ENCODE results near the gene OTUD3. TPM values are rescaled to one million over a fixed set of nuclear protein-coding genes. Genes with fewer than 3 reads are reported as not detected.

Gene OTUD3
- total RNA-seq, 1 donor: 5.8 TPM

DNA sequence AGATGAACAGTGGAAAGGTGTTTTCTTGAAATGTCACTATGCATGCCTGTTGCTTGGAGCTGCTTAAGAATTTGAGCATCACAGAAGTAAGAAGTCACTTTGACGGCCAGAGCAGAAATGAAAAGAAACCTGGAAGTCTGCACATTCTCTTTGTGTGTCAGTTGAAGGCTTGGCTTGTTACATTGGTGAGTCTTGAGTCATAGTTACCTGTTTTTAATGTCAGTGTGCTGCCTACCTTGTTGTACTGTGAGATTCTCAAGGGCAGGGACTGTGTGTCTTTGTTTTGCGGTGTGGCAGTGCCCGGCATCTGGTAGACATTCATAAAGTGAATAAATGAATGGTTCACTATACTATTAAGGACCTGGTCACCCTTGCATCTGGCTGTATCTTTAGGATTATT lies 9.9 kb downstream of the OTUD3 start:
- no peak overlapping the region for H3K4me3 ChIP-seq (ENCODE audit: low read depth, low read length)
- DNase-seq (ENCODE audit: low read depth): no peak
- TF ChIP-seq, protein P1, sequence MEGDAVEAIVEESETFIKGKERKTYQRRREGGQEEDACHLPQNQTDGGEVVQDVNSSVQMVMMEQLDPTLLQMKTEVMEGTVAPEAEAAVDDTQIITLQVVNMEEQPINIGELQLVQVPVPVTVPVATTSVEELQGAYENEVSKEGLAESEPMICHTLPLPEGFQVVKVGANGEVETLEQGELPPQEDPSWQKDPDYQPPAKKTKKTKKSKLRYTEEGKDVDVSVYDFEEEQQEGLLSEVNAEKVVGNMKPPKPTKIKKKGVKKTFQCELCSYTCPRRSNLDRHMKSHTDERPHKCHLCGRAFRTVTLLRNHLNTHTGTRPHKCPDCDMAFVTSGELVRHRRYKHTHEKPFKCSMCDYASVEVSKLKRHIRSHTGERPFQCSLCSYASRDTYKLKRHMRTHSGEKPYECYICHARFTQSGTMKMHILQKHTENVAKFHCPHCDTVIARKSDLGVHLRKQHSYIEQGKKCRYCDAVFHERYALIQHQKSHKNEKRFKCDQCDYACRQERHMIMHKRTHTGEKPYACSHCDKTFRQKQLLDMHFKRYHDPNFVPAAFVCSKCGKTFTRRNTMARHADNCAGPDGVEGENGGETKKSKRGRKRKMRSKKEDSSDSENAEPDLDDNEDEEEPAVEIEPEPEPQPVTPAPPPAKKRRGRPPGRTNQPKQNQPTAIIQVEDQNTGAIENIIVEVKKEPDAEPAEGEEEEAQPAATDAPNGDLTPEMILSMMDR (IDR thresholded peaks at IDR 0.05; ENCODE audit: insufficient read depth, low read length): no peak

DNA sequence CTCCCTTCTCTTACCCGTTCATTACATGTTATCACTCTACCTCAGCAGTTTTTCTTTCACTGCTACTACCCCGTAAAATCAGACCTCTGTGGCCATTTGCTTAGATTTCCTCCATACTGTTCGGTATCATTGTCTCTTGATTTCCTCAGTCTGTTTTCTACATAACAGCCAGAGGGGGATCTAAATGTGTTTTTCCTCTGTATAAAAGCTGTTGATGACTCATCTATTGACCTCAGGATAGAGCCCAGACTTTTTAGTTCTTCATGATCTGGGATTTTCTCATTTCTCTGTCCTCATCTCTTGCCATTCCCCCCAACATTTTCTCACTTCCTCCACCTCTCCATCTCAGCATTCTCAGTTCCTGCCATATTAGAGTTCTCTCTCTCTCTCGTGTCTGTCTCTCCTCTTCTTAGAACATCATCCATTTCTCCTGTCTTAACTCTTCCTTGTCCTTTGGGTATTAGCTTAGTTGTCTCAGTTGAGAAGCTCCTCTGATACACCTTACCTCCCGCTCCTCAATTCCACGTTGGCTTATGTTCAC lies 10.5 kb downstream of the OTUD3 start:
- no peak overlapping the region for H3K4me3 ChIP-seq (ENCODE audit: low read depth, low read length)
- peak; percentile 8 for DNase-seq (ENCODE audit: low read depth)
- TF ChIP-seq, protein P1 (IDR thresholded peaks at IDR 0.05; ENCODE audit: insufficient read depth, low read length): no peak

DNA sequence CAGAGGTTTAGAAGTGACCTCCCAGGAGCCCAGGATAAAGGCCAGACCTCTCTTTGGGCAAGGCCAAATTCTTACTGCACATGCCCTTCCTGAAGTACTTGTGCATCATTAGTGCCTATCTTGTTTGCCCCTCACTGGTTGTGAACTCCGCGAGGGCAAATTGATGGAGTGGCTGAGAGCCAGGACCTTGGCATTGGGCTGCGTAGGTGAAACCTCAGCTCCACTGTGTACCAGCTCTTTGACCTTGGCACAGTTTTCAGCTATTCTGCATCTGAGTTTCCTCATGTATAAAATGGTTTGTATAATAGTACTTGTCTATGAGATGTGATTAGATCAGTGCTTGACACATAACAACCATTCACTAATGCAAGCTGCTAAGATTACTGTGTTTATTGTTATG lies 11.5 kb downstream of the OTUD3 start:
- TF ChIP-seq, protein P1 (IDR thresholded peaks at IDR 0.05; ENCODE audit: insufficient read depth, low read length): no peak
- no peak for DNase-seq (ENCODE audit: low read depth)
- H3K4me3 ChIP-seq (ENCODE audit: low read depth, low read length): no peak overlapping the region

DNA sequence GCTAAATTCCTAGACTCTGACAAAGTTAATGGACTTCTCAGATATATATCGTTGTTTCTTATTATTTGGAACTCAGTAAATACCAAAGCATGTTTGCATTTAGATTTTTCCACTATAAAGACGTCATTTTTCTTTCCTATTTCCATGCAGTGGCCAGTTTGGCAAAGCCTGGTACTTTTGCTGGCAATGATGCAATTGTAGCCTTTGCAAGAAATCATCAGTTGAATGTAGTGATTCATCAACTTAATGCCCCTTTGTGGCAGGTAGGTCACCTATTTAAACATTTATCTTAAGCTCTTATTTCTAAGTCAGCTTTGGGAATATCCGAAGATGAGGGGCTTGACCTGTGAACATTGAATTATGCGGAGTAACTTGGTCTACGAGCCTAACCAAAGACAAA lies 12.0 kb downstream of the OTUD3 start:
- H3K4me3 ChIP-seq (ENCODE audit: low read depth, low read length): no peak overlapping the region
- peak; percentile 50 for DNase-seq (ENCODE audit: low read depth)
- TF ChIP-seq, protein P1 (IDR thresholded peaks at IDR 0.05; ENCODE audit: insufficient read depth, low read length): no peak

DNA sequence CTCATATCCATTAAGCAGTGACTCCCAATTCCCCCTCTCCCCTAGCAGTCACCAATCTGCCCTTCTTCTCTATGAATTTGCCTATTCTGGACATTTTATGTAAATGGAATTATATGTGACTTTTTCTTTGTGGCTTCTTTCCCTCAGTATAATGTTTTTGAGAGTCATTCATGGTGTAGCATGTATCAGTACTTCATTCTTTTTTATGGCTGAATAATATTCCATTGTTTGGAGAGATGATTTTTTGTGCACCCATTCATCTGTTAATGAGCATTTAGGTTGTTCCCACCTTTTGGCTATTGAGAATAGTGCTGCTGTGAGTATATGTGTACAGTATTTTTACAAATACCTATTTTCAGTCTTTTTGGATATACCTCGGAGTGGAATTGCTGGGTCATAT lies 19.5 kb downstream of the OTUD3 start:
- TF ChIP-seq, protein P1 (IDR thresholded peaks at IDR 0.05; ENCODE audit: insufficient read depth, low read length): no peak
- no peak for DNase-seq (ENCODE audit: low read depth)
- H3K4me3 ChIP-seq (ENCODE audit: low read depth, low read length): no peak overlapping the region

DNA sequence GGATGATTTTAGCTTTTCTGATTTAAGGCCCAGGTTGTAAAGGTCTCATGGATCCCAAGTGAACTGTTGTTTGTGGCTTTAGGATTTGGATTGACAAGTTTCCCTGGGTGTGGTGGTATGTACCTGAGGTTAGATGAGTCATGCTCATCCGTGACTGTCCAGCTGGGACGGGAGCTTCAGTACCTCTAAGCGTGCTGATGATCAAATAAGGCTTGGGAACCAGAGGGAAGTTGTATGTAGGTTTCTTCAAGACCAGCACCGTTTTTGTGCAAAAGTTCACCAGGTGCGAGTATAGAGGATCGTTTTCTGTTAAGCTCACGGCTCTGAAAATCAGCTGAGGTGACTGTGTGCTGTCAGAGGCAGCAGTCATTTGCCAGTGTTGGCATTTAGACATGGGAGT lies 21.4 kb downstream of the OTUD3 start:
- H3K4me3 ChIP-seq (ENCODE audit: low read depth, low read length): no peak overlapping the region
- TF ChIP-seq, protein P1 (IDR thresholded peaks at IDR 0.05; ENCODE audit: insufficient read depth, low read length): no peak
- no peak for DNase-seq (ENCODE audit: low read depth)

DNA sequence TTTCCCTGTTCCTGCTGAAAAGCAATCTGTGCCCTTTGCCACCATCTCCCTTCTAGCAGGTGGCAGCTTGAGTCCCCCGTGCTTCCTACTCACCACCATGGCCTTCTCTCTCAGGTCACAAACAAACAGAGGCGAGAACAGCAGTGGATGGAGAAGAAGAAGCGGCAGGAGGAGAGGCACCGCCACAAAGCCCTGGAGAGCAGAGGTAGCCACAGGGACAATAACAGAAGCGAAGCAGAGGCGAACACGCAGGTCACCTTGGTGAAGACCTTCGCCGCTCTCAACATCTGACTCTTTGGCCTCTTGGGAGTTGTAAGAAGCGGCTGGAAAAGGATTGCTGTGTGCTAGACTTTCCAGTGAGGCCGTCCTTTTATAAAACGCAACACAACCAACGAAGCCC lies 25.3 kb downstream of the OTUD3 start:
- TF ChIP-seq, protein P1 (IDR thresholded peaks at IDR 0.05; ENCODE audit: insufficient read depth, low read length): no peak
- no peak for DNase-seq (ENCODE audit: low read depth)
- no peak overlapping the region for H3K4me3 ChIP-seq (ENCODE audit: low read depth, low read length)
